Measurements from ENCODE around the gene DNAJC10. TPM values are rescaled to one million over a fixed set of nuclear protein-coding genes. Genes with fewer than 3 reads are reported as not detected.

The DNAJC10 gene
- total and polyA plus RNA-seq, 2 of the 4 experiments (the other 2 are of a cell fraction): 34.6 to 53.2 TPM

DNA sequence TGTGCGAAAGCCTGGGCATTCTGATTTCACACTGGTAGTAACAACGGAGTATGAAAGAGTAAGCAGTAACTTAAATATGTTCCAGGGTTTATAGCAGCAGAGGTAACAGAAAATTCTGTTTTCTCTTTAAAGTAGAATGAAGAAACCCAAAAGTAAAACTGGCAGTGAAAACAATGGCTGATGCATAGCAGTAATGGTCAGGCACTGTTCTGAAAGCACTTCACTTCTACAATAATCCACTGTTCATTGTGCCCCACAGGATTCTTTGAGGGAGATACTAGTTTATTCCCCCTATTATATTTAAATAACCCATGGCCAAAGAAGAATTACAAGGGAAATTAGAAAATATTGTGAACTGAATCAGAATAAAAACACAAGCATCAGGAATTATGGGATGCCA, 9.3 kb upstream of the DNAJC10 start:
- TF ChIP-seq RCOR1 (IDR thresholded peaks at IDR 0.05; ENCODE audit: insufficient replicate concordance, low read length) (no peak), FOS (IDR thresholded peaks at IDR 0.05; ENCODE audit: low read depth, low read length) (no peak), RAD21 (IDR thresholded peaks at IDR 0.05; ENCODE audit: low read length) (no peak), CHD1 (IDR thresholded peaks at IDR 0.05; ENCODE audit: low read depth, low read length) (no peak), SMC3 (IDR thresholded peaks at IDR 0.05; ENCODE audit: low read depth, low read length) (no peak), NFE2L2 (IDR thresholded peaks at IDR 0.05; ENCODE audit: low read depth, low read length) (no peak)
- TF ChIP-seq, protein P1, sequence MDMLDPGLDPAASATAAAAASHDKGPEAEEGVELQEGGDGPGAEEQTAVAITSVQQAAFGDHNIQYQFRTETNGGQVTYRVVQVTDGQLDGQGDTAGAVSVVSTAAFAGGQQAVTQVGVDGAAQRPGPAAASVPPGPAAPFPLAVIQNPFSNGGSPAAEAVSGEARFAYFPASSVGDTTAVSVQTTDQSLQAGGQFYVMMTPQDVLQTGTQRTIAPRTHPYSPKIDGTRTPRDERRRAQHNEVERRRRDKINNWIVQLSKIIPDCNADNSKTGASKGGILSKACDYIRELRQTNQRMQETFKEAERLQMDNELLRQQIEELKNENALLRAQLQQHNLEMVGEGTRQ (IDR thresholded peaks at IDR 0.05; ENCODE audit: low read depth, low read length): no peak
- H3K4ac ChIP-seq (ENCODE audit: low read depth, low read length): no peak overlapping the region
- ChIA-PET CTCF (no interaction called here), POLR2A (ENCODE audit: unreplicated experiment) (no interaction called here)
- no peak overlapping the region for H2AFZ ChIP-seq (replicated peaks; ENCODE audit: low read length, poor library complexity)
- H2BK5ac ChIP-seq (ENCODE audit: low read depth, low read length, poor library complexity, severe bottlenecking): no peak overlapping the region
- no peak overlapping the region for H3K9ac ChIP-seq (ENCODE audit: low read depth, low read length)
- H2AK9ac ChIP-seq (replicated peaks; ENCODE audit: low read depth, low read length, poor library complexity): no peak overlapping the region
- dilution Hi-C loops (cut with HindIII; ENCODE audit: low sequenced_read_pairs, unreplicated experiment): no loop called here
- H2BK20ac ChIP-seq (ENCODE audit: low read depth, low read length): no peak overlapping the region
- H3K79me1 ChIP-seq (ENCODE audit: low read depth in 1 of 2, low read length in 2 of 2): no peaks in the 10 kb centered on the region
- DNase-seq (no peak), ATAC-seq (ENCODE audit: low read depth) (no peak)
- H3K56ac ChIP-seq (ENCODE audit: extremely low read depth, insufficient read depth, low read length): no peak overlapping the region
- H2AK5ac ChIP-seq (ENCODE audit: low read depth, low read length): no peak overlapping the region
- no peaks in the 10 kb centered on the region for H4K20me1 ChIP-seq (ENCODE audit: insufficient read depth, low read length)
- no peak overlapping the region for H2BK120ac ChIP-seq (ENCODE audit: low read depth, low read length)
- H3K9me3 ChIP-seq (ENCODE audit: control insufficient read depth, insufficient read depth, low read length): no peaks in the 10 kb centered on the region
- H3K27me3 ChIP-seq (ENCODE audit: control insufficient read depth, insufficient read depth, low read length): no peaks in the 10 kb centered on the region
- H3K14ac ChIP-seq (replicated peaks; ENCODE audit: low read depth, low read length): no peak overlapping the region
- no peak overlapping the region for H3K4me3 ChIP-seq (ENCODE audit: insufficient read depth, low read depth, low read length)
- BruUV-seq (replicated peaks): no TSS peak
- no peak overlapping the region for H4K5ac ChIP-seq (ENCODE audit: low read depth, low read length)
- 77% methylated on average over 2 of the region's 2 CpGs; no CpG with 5 or more reads in 1 of the 2 experiments for WGBS, 2 experiments (ENCODE audit: extremely low coverage in 2 of 2, insufficient read length in 1 of 2)
- H4K91ac ChIP-seq (ENCODE audit: insufficient read depth, low read depth, low read length): no peak overlapping the region
- intact Hi-C loops (cut with micrococcal nuclease): no loop called here
- no peak overlapping the region for H4K8ac ChIP-seq (ENCODE audit: low read depth in 2 of 2, low read length in 2 of 2)
- no peaks in the 10 kb centered on the region for H3K9me1 ChIP-seq (ENCODE audit: insufficient read depth, low read length)
- no peaks in the 10 kb centered on the region for H3K4me1 ChIP-seq (ENCODE audit: control insufficient read depth, insufficient read depth, low read length)
- H3K27ac ChIP-seq (ENCODE audit: insufficient read depth, low read length): no peak overlapping the region
- no peak overlapping the region for H3K18ac ChIP-seq (ENCODE audit: low read depth, low read length)
- no peak overlapping the region for H3K4me2 ChIP-seq (ENCODE audit: low read depth, low read length)
- no peak overlapping the region for H2BK15ac ChIP-seq (ENCODE audit: low read depth, low read length)
- H3K36me3 ChIP-seq (ENCODE audit: control insufficient read depth, insufficient read depth, low read length): no peaks in the 10 kb centered on the region
- in situ Hi-C loops (cut with MboI; ENCODE audit: low sequenced_read_pairs): no loop called here
- no peak overlapping the region for H3K23ac ChIP-seq (ENCODE audit: low read depth, low read length)
